GM12874 (cell line): ENCODE measurements around the gene MAP7.

Experiments used
- CTCF ChIP-seq: IDR thresholded peaks from 2 replicates; pipeline ENCODE4 v1.5.1; 2011; ENCODE audit warnings: low read depth, mild to moderate bottlenecking, control low read depth, low read length, moderate library complexity; ENCODE audit not compliant: insufficient read depth

Gene MAP7

GRCh38 chr6:136535880-136536650 lies 14.2 kb downstream of the MAP7 start:
- TF ChIP-seq CTCF: no peak

GRCh38 chr6:136535017-136535765 lies 15.0 kb downstream of the MAP7 start:
- TF ChIP-seq CTCF: no peak

DNA sequence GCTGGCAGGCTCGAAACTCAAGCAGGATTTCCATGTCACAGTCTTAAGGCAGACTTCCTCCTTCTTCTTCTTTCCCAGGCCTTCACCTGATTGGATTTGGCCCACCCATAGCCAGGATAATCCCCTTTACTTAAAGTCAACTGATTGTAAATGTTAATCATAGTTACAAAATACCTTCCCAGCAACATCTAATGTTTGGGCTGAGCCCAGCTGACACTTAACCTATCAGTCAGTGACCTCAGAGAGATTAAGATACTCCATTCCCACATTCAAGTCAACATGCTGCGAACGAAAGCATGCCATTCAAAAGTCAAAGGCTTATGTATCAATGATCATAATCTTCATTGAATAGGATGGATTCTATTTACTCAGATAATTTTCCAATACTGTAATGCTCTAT lies 16.0 kb downstream of the MAP7 start:
- no peak for TF ChIP-seq CTCF

DNA sequence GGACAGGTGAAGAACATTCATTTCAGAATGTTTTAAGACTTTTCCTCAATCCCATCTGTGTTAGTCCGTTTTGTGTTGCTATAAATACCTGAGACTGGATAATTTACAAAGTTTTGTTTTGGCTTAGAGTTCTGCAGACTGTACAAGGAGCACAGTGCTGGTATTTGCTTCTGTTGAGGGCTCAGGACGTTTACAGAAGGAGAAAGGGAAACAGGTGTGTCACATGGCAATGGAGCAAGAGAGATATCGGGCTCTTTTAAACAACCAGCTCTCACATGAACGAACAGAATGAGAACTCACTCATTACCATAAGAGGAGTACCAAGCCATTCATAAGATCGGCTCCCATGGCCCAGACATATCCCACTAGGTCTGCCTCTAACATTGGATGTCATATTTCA lies 16.7 kb downstream of the MAP7 start:
- TF ChIP-seq CTCF: no peak

DNA sequence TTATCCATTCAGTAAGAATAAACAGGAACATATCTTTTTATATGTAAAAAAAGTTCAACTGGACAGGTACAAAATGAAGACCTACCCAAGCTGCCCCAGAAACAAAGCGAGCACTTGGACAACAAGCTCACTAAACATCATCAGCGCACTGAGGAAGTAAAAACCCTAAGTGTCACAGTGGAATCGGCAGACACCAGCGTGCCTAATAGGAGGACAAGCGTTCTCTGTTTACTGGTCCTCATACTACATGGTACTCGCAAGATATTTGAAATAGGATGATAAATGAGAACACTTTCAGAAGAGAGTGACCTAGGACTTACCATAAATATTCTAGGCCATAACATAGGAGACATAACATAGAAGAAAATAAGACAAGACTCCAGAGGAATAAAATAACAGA lies 18.2 kb downstream of the MAP7 start:
- no peak for TF ChIP-seq CTCF

GRCh38 chr6:136529710-136530109 lies 20.5 kb downstream of the MAP7 start:
- TF ChIP-seq CTCF: no peak

- no peak for TF ChIP-seq CTCF
These were observed 21.7 kb downstream of the MAP7 start for GRCh38 chr6:136528477-136528876.
